ENCODE data around the gene THSD7B.

DNA sequence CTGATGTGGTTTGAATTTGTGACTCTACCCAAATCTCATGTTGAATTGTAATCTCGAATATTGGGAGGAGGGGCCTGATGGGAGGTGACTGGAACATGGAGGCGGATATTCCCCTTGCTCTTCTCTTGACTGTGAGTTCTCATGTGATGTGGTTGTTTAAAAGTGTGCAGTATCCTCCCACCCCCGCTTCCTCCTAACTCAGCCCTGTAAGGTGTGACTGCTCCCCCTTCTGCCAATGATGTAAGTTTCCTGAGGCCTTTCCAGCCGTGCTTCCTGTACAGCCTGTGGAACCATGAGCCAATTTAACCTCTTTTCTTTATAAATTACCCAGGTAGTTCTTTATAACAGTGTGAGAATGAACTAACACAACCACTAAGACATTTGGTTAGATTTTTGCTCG is 458.4 kb downstream of the THSD7B start:
- TF ChIP-seq, protein P1, sequence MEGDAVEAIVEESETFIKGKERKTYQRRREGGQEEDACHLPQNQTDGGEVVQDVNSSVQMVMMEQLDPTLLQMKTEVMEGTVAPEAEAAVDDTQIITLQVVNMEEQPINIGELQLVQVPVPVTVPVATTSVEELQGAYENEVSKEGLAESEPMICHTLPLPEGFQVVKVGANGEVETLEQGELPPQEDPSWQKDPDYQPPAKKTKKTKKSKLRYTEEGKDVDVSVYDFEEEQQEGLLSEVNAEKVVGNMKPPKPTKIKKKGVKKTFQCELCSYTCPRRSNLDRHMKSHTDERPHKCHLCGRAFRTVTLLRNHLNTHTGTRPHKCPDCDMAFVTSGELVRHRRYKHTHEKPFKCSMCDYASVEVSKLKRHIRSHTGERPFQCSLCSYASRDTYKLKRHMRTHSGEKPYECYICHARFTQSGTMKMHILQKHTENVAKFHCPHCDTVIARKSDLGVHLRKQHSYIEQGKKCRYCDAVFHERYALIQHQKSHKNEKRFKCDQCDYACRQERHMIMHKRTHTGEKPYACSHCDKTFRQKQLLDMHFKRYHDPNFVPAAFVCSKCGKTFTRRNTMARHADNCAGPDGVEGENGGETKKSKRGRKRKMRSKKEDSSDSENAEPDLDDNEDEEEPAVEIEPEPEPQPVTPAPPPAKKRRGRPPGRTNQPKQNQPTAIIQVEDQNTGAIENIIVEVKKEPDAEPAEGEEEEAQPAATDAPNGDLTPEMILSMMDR (IDR thresholded peaks at IDR 0.05) = no peak
- no peak for TF ChIP-seq EZH2 (IDR thresholded peaks at IDR 0.05)
- TF ChIP-seq EZH2phosphoT487 (IDR thresholded peaks at IDR 0.05) = no peak

Measured in neural progenitor cell (in vitro differentiated cells).